Esophagus muscularis mucosa (tissue), 4 donors: ENCODE data around the gene EPC2. TPM values are rescaled to one million over a fixed set of nuclear protein-coding genes. Genes with fewer than 3 reads are reported as not detected.
"Not testable (repeated sequence)": the region's sequence is repeated elsewhere in the genome, so short reads cannot be mapped to it uniquely, and the experiment has no call there.

ENCODE experiments used
- DNase-seq: peaks from one replicate; pipeline ENCODE4 v3.0.0-alpha.2; 2017; ENCODE audit errors: extremely low spot score
- H3K27ac ChIP-seq, 4 donors: fragments of 200-600 bp; sonication (generic); replicated peaks in 1 of 4; 1 replicate in 3 of 4; 2 replicates in 1 of 4; pipeline ENCODE4 v1.5.1; 2016 to 2019; ENCODE audit warnings: mild to moderate bottlenecking in 1 of 4
- H3K27me3 ChIP-seq, 4 donors: fragments of 200-600 bp; sonication (generic); one replicate each; pipeline versions ENCODE4 v1.5.1 to v1.6.0; 2016 to 2019
- H3K36me3 ChIP-seq, 4 donors: fragments of 200-600 bp; sonication (generic); one replicate each; pipeline ENCODE4 v1.5.1; 2016 to 2019
- H3K4me1 ChIP-seq, 4 donors: fragments of 200-600 bp; sonication (generic); one replicate each; pipeline ENCODE4 v1.5.1; 2016 to 2019
- H3K4me3 ChIP-seq, 4 donors: fragments of 200-600 bp; sonication (generic); 1 replicate in 2 of 4; 2 replicates in 2 of 4; pipeline ENCODE4 v1.5.1; 2016 to 2019; ENCODE audit warnings: mild to moderate bottlenecking in 4 of 4, moderate library complexity in 1 of 4
- H3K9me3 ChIP-seq, 4 donors: fragments of 200-600 bp; sonication (generic); 1 replicate in 3 of 4; 2 replicates in 1 of 4; pipeline ENCODE4 v1.5.1; 2016 to 2019
- EP300 ChIP-seq: sonication (generic); formaldehyde crosslinking; IDR thresholded peaks from one replicate; pipeline ENCODE4 v1.6.1; 2017; ENCODE audit warnings: antibody characterized with exemption
- POLR2A ChIP-seq: fragments of 450-650 bp; IDR thresholded peaks from one replicate; pipeline ENCODE4 v1.6.1; 2017; ENCODE audit warnings: antibody characterized with exemption, moderate library complexity, mild to moderate bottlenecking, low read depth
- POLR2AphosphoS5 ChIP-seq, 2 donors: sonication (generic); formaldehyde crosslinking; IDR thresholded peaks; one replicate each; pipeline ENCODE4 v1.6.1; 2017; ENCODE audit warnings: antibody characterized with exemption in 2 of 2
- WGBS: methylation state at CpG from one replicate; pipeline ENCODE4 v1.1.5; 2018; 5-methylcytosine and 5-hydroxymethylcytosine counted together
- intact Hi-C: fragments of 100-400 bp; cut with DNase I; formaldehyde crosslinking; loops from one replicate; pipeline ENCODE4 v1.15.1; 2023
- total RNA-seq, 4 donors: library from RNA; depleted of rRNA; stranded (reverse); fragments of >200 nt; gene quantifications; one replicate each; pipeline versions ENCODE4 v1.1.0 to v1.2.1, GENCODE V29; 2016
- TF ChIP-seq, protein P1 (sequence below), 3 experiments: fragments of 200-600 bp in 2 of 3; fragments of 450-650 bp in 1 of 3; sonication (generic) in 2 of 3; IDR thresholded peaks; one replicate each; pipeline ENCODE4 v1.5.1; 2017 to 2019; ENCODE audit warnings: antibody characterized with exemption in 3 of 3, mild to moderate bottlenecking in 2 of 3, moderate library complexity in 1 of 3

The EPC2 gene
- total RNA-seq, 4 donors from 2014 or later: 25.0 to 34.1 (median 28.1) TPM

DNA sequence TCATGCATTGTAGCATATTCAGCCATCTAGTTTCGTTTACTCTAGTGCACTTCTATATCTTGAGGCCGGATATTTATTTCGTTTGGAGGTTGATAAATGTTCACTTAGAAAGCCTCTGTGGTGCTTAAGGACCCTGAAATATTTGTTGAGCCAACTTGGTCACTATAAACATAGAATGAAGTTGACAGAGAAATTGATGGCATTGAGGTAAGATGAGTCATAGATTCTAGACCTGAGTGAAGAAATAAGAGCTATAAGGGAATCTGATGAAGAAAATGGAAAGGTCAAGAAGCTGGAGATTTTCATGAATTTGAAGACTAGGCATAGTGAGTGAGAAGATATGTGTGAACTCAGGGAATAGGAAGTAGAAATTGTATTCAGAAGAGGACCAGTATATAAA lies 35.9 kb downstream of the EPC2 start:
- intact Hi-C loops: no loop called here
- WGBS: 61% methylated on average over 3 of the region's 3 CpGs
- Histone ChIP-seq H3K4me3 (no peak overlapping the region), H3K36me3 (no peaks in the 10 kb centered on the region), H3K4me1 (peaks cover 13 to 30% (median 28%) of the 10 kb centered on the region in 4 donors), H3K9me3 (no peaks in the 10 kb centered on the region), H3K27me3 (no peaks in the 10 kb centered on the region), H3K27ac (no peak overlapping the region)
- no peak for TF ChIP-seq EP300
- TF ChIP-seq, protein P1, sequence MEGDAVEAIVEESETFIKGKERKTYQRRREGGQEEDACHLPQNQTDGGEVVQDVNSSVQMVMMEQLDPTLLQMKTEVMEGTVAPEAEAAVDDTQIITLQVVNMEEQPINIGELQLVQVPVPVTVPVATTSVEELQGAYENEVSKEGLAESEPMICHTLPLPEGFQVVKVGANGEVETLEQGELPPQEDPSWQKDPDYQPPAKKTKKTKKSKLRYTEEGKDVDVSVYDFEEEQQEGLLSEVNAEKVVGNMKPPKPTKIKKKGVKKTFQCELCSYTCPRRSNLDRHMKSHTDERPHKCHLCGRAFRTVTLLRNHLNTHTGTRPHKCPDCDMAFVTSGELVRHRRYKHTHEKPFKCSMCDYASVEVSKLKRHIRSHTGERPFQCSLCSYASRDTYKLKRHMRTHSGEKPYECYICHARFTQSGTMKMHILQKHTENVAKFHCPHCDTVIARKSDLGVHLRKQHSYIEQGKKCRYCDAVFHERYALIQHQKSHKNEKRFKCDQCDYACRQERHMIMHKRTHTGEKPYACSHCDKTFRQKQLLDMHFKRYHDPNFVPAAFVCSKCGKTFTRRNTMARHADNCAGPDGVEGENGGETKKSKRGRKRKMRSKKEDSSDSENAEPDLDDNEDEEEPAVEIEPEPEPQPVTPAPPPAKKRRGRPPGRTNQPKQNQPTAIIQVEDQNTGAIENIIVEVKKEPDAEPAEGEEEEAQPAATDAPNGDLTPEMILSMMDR (IDR thresholded peaks at IDR 0.05): no peak
- no peak for TF ChIP-seq POLR2A
- no peak for TF ChIP-seq POLR2AphosphoS5 (IDR thresholded peaks at IDR 0.05)
- no peak for DNase-seq

GRCh38 chr2:148681443-148681842 lies 36.9 kb downstream of the EPC2 start:
- H3K4me1 ChIP-seq: peaks cover 7 to 24% (median 20%) of the 10 kb centered on the region in 4 donors
- no peak overlapping the region for H3K27ac ChIP-seq
- H3K9me3 ChIP-seq: no peaks in the 10 kb centered on the region
- DNase-seq: no peak
- no peaks in the 10 kb centered on the region for H3K27me3 ChIP-seq
- TF ChIP-seq, protein P1 (IDR thresholded peaks at IDR 0.05): no peak
- no peak for TF ChIP-seq EP300
- TF ChIP-seq POLR2AphosphoS5 (IDR thresholded peaks at IDR 0.05): no peak
- TF ChIP-seq POLR2A: no peak
- WGBS: 84% methylated on average over 5 of the region's 5 CpGs
- H3K36me3 ChIP-seq: no peaks in the 10 kb centered on the region
- intact Hi-C loops: no loop called here
- H3K4me3 ChIP-seq: no peak overlapping the region

- H3K36me3 ChIP-seq, H3K27me3 ChIP-seq, DNase-seq, H3K9me3 ChIP-seq, H3K27ac ChIP-seq, intact Hi-C loops, H3K4me3 ChIP-seq: not testable (repeated sequence)
- H3K4me1 ChIP-seq: peaks cover 3 to 20% (median 18%) of the 10 kb centered on the region in 4 donors
- WGBS: 94% methylated on average over 6 of the region's 6 CpGs
Observed at GRCh38 chr2:148681862-148682261, 37.3 kb downstream of the EPC2 start.

DNA sequence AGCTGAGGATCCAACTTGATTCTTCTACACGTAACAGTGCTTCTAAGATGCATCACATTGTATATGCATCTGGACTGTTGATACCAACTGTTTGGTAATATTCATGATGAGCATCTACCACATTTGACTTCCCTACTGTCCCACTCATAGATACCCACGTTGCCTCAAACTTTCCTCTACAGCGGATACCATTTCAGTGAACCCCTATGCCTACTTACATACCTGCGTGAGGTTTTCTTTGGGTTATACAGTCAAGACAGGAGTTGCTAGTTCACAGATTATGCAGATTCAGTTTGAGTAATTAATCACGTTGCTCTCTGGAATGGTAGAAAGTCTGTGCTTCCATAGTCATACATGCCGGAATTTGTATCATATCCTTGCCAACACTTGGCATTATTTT lies 40.0 kb downstream of the EPC2 start:
- no peak for TF ChIP-seq POLR2AphosphoS5 (IDR thresholded peaks at IDR 0.05)
- TF ChIP-seq EP300: no peak
- TF ChIP-seq, protein P1 (IDR thresholded peaks at IDR 0.05): no peak
- no peak for TF ChIP-seq POLR2A
- peaks cover 3 to 15% (median 12%) of the 10 kb centered on the region in 4 donors for H3K4me1 ChIP-seq
- H3K27ac ChIP-seq: no peak overlapping the region
- no peaks in the 10 kb centered on the region for H3K9me3 ChIP-seq
- no peak for DNase-seq
- no peaks in the 10 kb centered on the region for H3K27me3 ChIP-seq
- H3K4me3 ChIP-seq: no peak overlapping the region
- intact Hi-C loops: no loop called here
- 87% methylated on average over 6 of the region's 6 CpGs for WGBS
- H3K36me3 ChIP-seq: no peaks in the 10 kb centered on the region

DNA sequence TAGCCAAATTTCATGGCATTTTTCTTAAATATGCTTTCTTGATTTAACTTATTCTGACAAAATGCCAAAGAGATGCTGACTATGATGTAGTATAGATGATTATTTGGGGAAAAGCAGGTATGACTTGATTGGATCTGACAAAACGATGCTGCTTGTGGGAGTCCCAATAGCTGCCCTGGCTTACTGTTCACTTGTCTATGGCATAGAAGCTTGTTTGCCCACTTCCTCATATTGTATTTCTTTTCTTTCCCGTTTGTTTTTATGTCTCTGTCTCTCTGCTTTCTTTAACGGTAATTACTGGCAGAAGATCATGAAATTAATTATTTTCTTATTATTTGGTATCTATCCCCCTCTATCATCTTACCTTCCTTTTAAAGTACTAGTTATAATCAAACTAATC lies 43.0 kb downstream of the EPC2 start:
- no peaks in the 10 kb centered on the region for H3K27me3 ChIP-seq
- no peak for DNase-seq
- H3K36me3 ChIP-seq: peaks cover 0 to 19% (median 13%) of the 10 kb centered on the region in 4 donors
- H3K4me1 ChIP-seq: peaks cover 0 to 3% (median 1%) of the 10 kb centered on the region in 4 donors
- H3K4me3 ChIP-seq: no peak overlapping the region
- intact Hi-C loops: no loop called here
- H3K9me3 ChIP-seq: no peaks in the 10 kb centered on the region
- TF ChIP-seq POLR2AphosphoS5 (IDR thresholded peaks at IDR 0.05) (no peak), POLR2A (no peak)
- TF ChIP-seq, protein P1 (IDR thresholded peaks at IDR 0.05): no peak
- 93% methylated on average over 3 of the region's 3 CpGs for WGBS
- no peak overlapping the region for H3K27ac ChIP-seq

DNA sequence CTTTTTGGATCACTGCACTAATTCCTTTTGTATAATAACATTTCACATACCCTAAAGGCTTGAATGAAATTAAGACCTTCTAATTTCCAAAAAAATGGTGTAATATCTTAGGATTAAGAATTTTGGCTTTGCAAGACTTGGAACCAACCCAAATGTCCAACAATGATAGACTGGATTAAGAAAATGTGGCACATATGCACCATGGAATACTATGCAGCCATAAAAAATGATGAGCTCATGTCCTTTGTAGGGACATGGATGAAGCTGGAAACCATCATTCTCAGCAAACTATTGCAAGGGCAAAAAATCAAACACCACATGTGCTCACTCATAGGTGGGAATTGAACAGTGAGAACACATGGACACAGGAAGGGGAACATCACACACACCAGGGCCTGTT lies 43.5 kb downstream of the EPC2 start:
- intact Hi-C loops, H3K4me1 ChIP-seq, H3K27me3 ChIP-seq, H3K4me3 ChIP-seq, DNase-seq, H3K9me3 ChIP-seq, H3K27ac ChIP-seq: not testable (repeated sequence)
- peaks cover 0 to 19% (median 13%) of the 10 kb centered on the region in 4 donors for H3K36me3 ChIP-seq
